Right lobe of liver (tissue), 6 donors: ENCODE data around the gene MMRN2. TPM values are rescaled to one million over a fixed set of nuclear protein-coding genes. Genes with fewer than 3 reads are reported as not detected.

Source experiments
- ATAC-seq, 4 donors: fragments of 200-7000 bp; cut with Tn5 transposase; one replicate each; pipeline ENCODE4 v1.9.1; 2020; ENCODE audit warnings: mild to moderate bottlenecking in 4 of 4, moderate library complexity in 4 of 4
- DNase-seq, 3 donors: peaks; one replicate each; pipeline ENCODE4 v3.0.0-alpha.2; 2020
- H3K27ac ChIP-seq, 3 donors: fragments of 200-600 bp; one replicate each; pipeline ENCODE4 v1.8.0; 2022
- H3K27me3 ChIP-seq, 2 donors: fragments of 200-600 bp; one replicate each; pipeline ENCODE4 v1.8.0; 2022
- H3K36me3 ChIP-seq, 4 donors: fragments of 200-600 bp; sonication (generic) in 1 of 4; one replicate each; pipeline versions ENCODE4 v1.5.1 to v1.8.0; 2017 to 2022; ENCODE audit warnings: control low read depth in 1 of 4
- H3K4me1 ChIP-seq, 4 donors: fragments of 200-600 bp; sonication (generic) in 1 of 4; one replicate each; pipeline versions ENCODE4 v1.5.1 to v1.8.0; 2017 to 2022; ENCODE audit warnings: control low read depth in 1 of 4
- H3K4me3 ChIP-seq, 3 donors: fragments of 200-600 bp; one replicate each; pipeline ENCODE4 v1.8.0; 2022
- H3K9me3 ChIP-seq, 4 donors: fragments of 200-600 bp; sonication (generic) in 1 of 4; one replicate each; pipeline versions ENCODE4 v1.5.1 to v1.8.0; 2017 to 2022; ENCODE audit warnings: control low read depth in 1 of 4
- POLR2A ChIP-seq: fragments of 450-650 bp; IDR thresholded peaks from one replicate; pipeline ENCODE4 v1.6.1; 2017; ENCODE audit warnings: antibody characterized with exemption, mild to moderate bottlenecking
- WGBS: methylation state at CpG from one replicate; pipeline ENCODE4 v1.1.6; 2018; ENCODE audit warnings: low coverage, low lambda C conversion rate; ENCODE audit not compliant: insufficient coverage; ENCODE audit errors: missing lambda C conversion rate; 5-methylcytosine and 5-hydroxymethylcytosine counted together
- intact Hi-C, 2 donors: fragments of 100-400 bp; cut with DNase I; formaldehyde crosslinking; loops; one replicate each; pipeline versions ENCODE4 v1.11.2 to v1.14.1; 2022
- total RNA-seq, 6 experiments: library from RNA; depleted of rRNA in 2 of 6; stranded (reverse); fragments of >200 nt in 2 of 6; fragmentation: NEBNext Ultra II Directional in 3 of 6; extraction: Animal tissue kit (Norgen Biotek cat#: 25700) in 3 of 6; gene quantifications; one replicate each; pipeline versions ENCODE4 v1.1.0 to v1.2.4, GENCODE V29; 2016 to 2023
- TF ChIP-seq, protein P1 (sequence below), 4 donors: fragments of 200-600 bp in 3 of 4; fragments of 450-650 bp in 1 of 4; IDR thresholded peaks; one replicate each; pipeline versions ENCODE4 v1.5.1 to v1.8.0; 2016 to 2022; ENCODE audit warnings: antibody characterized with exemption in 4 of 4, mild to moderate bottlenecking in 2 of 4
- donor health status: DM: no; HTN: yes; CAD: no.
- donor health status: DM: no; HTN: no; CAD: no.
- donor health status: DM: no; HTN: no; CAD: no.
- donor health status: DM: no; HTN: yes; CAD: no.
- donor health status: DM: no; HTN: yes; CAD: no.

Gene MMRN2
- total RNA-seq, 6 experiments from 2014 or later: 6.2 to 11.8 (median 9.1) TPM

DNA sequence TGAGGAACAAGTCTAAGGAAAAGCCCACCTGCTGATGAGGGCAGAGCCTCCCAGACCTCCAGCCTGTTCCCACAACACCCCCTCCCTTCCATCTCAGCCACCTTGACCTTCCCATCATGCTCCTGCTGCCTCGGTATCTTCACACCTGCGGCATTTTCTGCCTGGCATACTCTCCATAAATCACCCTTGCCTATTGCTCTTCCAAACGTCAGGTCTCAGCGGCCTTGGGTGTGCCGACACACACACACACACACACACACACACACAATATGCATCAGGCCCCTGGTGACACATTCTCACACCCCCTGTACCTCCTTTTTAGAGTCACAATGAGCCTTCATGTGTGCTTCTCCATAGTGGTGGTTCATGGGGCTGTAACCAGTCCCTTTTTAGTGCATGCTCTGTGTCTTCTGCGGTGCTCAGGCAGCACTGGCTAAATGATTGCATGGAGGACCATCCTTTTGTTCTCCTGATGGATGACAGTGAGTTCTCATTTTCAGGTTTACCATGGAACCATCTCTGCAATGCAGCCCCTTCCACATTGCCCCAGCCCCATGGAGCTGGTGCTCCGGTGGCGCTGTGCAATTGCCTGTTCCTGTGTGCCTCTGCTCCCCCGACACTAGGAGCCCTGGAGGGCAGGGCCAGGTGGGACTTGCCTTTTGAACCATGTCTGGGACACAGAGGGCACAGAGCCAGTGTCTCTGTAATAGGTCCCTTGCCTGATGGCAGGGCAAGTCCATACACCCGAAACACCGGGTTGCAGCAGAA, 15.4 kb upstream of the MMRN2 start:
- H3K36me3 ChIP-seq: no peaks in the 10 kb centered on the region
- no peak overlapping the region for H3K27ac ChIP-seq
- TF ChIP-seq POLR2A: no peak
- TF ChIP-seq, protein P1, sequence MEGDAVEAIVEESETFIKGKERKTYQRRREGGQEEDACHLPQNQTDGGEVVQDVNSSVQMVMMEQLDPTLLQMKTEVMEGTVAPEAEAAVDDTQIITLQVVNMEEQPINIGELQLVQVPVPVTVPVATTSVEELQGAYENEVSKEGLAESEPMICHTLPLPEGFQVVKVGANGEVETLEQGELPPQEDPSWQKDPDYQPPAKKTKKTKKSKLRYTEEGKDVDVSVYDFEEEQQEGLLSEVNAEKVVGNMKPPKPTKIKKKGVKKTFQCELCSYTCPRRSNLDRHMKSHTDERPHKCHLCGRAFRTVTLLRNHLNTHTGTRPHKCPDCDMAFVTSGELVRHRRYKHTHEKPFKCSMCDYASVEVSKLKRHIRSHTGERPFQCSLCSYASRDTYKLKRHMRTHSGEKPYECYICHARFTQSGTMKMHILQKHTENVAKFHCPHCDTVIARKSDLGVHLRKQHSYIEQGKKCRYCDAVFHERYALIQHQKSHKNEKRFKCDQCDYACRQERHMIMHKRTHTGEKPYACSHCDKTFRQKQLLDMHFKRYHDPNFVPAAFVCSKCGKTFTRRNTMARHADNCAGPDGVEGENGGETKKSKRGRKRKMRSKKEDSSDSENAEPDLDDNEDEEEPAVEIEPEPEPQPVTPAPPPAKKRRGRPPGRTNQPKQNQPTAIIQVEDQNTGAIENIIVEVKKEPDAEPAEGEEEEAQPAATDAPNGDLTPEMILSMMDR (IDR thresholded peaks at IDR 0.05): no peak
- ATAC-seq: no peak
- no peak overlapping the region for H3K4me3 ChIP-seq
- DNase-seq: no peak
- intact Hi-C loops: no loop called here
- H3K27me3 ChIP-seq: no peaks in the 10 kb centered on the region
- H3K9me3 ChIP-seq: no peaks in the 10 kb centered on the region
- 95% methylated on average over 6 of the region's 11 CpGs for WGBS
- H3K4me1 ChIP-seq: peaks cover 0 to 12% (median 0%) of the 10 kb centered on the region in 4 donors

DNA sequence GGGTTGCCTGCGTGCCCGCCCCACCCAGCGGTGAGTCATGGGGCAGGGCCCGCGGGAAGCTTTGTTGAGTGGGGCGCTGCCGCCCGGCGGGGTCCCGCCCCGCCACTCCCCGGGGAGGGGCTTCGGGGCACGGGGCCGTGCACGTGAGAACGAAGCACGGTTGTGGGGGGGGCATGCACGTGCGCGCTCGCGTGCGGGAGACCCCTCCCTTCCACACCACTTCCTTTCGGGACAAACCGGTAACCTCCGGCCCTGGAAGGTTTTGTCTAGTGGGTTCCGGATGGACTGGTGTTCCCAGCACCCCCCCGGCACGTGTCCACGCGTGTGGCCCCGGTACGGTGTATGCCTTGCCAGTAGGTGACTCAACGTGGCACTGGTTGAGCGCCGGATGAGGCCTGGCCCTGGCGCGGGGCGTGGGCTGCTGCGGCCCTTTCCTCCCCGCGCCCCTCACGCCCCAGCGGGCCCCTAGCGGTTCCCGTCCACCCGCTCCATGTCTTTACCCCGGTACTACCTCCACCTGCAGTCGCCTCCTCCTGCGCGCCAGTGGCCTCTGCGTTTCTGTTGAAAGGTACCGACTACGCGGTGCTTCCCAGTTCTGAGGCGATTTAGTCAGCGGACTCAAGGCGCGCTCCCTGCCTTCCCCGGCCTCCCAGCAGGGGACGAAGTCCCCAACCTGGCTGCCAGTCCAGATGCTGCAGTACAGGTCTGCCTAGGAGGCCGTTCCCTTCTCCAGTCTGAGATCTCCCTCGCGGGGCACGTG, 14.0 kb upstream of the MMRN2 start:
- intact Hi-C loops: no loop called here
- Histone ChIP-seq H3K27me3 (no peaks in the 10 kb centered on the region), H3K36me3 (no peaks in the 10 kb centered on the region), H3K4me1 (peaks cover 0 to 15% (median 0%) of the 10 kb centered on the region in 4 donors), H3K9me3 (no peaks in the 10 kb centered on the region), H3K27ac (peak overlapping the region; percentile 58 to 74 (median 63)), H3K4me3 (peak overlapping the region; percentile 30 to 48 (median 43))
- peak; percentile 73 to 81 (median 80) for DNase-seq
- TF ChIP-seq, protein P1 (IDR thresholded peaks at IDR 0.05): no peak
- no peak for TF ChIP-seq POLR2A
- WGBS: 43% methylated on average over 9 of the region's 66 CpGs
- peak; percentile 76 to 83 (median 78) for ATAC-seq

DNA sequence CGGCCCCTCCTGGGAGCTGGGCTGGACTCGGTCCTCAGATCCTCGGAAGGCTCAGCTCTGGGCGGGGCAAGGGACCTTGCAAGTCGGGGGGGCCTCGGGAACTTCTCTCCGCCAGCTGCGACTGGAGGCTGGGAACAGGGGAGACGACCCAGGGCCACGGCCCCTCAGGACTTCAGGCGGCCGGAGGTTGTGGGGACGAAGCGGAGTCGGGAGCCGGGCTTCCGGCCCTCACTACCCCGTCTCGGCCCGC, 13.5 kb upstream of the MMRN2 start:
- Histone ChIP-seq H3K4me1 (peaks cover 0 to 15% (median 0%) of the 10 kb centered on the region in 4 donors), H3K36me3 (no peaks in the 10 kb centered on the region), H3K4me3 (peak overlapping the region; percentile 30 to 48 (median 43)), H3K27me3 (no peaks in the 10 kb centered on the region), H3K27ac (peak overlapping the region; percentile 58 to 74 (median 63)), H3K9me3 (no peaks in the 10 kb centered on the region)
- no peak for ATAC-seq
- intact Hi-C loops: no loop called here
- no peak for DNase-seq
- TF ChIP-seq POLR2A: peak; percentile 65
- TF ChIP-seq, protein P1 (IDR thresholded peaks at IDR 0.05): no peak
- WGBS: 20% methylated on average over 6 of the region's 20 CpGs

DNA sequence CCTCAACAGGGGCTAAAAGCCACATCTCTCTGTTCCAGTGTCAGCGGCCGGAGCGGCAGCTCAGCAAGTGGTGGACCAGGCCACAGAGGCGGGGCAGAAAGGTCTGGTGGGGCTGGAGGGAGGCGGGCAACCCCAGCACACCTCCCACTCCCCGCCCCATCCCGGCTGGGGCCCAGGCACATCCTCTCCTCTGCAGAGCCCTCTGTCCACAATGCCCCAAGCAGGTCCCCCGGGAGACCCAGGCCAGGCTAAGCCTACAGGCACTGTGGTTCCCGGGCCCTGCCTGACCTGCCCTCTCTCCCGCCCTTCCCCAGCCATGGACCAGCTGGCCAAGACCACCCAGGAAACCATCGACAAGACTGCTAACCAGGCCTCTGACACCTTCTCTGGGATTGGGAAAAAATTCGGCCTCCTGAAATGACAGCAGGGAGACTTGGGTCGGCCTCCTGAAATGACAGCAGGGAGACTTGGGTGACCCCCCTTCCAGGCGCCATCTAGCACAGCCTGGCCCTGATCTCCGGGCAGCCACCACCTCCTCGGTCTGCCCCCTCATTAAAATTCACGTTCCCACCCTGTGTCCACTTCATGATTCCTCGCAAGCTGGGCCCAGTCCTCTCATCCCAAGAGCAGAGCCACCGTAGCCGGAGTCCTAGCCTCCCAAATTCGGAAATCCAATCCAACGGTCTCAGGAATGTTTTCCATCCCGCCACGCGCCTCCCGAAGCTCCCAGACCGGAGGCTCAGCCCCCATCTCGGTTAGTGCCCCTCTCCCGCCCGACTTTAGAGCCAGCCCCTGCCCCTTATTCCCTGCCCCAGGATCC, 13.0 kb upstream of the MMRN2 start:
- intact Hi-C loops: no loop called here
- Histone ChIP-seq H3K9me3 (no peaks in the 10 kb centered on the region), H3K36me3 (no peaks in the 10 kb centered on the region), H3K27ac (peak overlapping the region; percentile 58 to 74 (median 63)), H3K27me3 (no peaks in the 10 kb centered on the region), H3K4me1 (peaks cover 0 to 15% (median 0%) of the 10 kb centered on the region in 4 donors), H3K4me3 (peak overlapping the region; percentile 30 to 48 (median 43))
- ATAC-seq: peak in 1 of 4 donors; percentile 10
- TF ChIP-seq POLR2A: no peak
- TF ChIP-seq, protein P1 (IDR thresholded peaks at IDR 0.05): no peak
- peak in 1 of 3 donors; percentile 55 for DNase-seq
- 73% methylated on average over 17 of the region's 30 CpGs for WGBS
